ENCODE data around the gene GREB1.

GREB1 gene

GRCh38 chr2:11579867-11580659 is 46.2 kb downstream of the GREB1 start:
- DNase-seq (ENCODE audit: low read depth): no peak
- H3K4me3 ChIP-seq (ENCODE audit: low read depth, low read length): no peak overlapping the region
- TF ChIP-seq, protein P1, sequence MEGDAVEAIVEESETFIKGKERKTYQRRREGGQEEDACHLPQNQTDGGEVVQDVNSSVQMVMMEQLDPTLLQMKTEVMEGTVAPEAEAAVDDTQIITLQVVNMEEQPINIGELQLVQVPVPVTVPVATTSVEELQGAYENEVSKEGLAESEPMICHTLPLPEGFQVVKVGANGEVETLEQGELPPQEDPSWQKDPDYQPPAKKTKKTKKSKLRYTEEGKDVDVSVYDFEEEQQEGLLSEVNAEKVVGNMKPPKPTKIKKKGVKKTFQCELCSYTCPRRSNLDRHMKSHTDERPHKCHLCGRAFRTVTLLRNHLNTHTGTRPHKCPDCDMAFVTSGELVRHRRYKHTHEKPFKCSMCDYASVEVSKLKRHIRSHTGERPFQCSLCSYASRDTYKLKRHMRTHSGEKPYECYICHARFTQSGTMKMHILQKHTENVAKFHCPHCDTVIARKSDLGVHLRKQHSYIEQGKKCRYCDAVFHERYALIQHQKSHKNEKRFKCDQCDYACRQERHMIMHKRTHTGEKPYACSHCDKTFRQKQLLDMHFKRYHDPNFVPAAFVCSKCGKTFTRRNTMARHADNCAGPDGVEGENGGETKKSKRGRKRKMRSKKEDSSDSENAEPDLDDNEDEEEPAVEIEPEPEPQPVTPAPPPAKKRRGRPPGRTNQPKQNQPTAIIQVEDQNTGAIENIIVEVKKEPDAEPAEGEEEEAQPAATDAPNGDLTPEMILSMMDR (IDR thresholded peaks at IDR 0.05; ENCODE audit: insufficient read depth, low read depth, low read length, missing control alignments): no peak

- DNase-seq (ENCODE audit: low read depth): no peak
- TF ChIP-seq, protein P1 (IDR thresholded peaks at IDR 0.05; ENCODE audit: insufficient read depth, low read depth, low read length, missing control alignments): no peak
- H3K4me3 ChIP-seq (ENCODE audit: low read depth, low read length): no peak overlapping the region
Measured at GRCh38 chr2:11580697-11581096, 46.9 kb downstream of the GREB1 start.

DNA sequence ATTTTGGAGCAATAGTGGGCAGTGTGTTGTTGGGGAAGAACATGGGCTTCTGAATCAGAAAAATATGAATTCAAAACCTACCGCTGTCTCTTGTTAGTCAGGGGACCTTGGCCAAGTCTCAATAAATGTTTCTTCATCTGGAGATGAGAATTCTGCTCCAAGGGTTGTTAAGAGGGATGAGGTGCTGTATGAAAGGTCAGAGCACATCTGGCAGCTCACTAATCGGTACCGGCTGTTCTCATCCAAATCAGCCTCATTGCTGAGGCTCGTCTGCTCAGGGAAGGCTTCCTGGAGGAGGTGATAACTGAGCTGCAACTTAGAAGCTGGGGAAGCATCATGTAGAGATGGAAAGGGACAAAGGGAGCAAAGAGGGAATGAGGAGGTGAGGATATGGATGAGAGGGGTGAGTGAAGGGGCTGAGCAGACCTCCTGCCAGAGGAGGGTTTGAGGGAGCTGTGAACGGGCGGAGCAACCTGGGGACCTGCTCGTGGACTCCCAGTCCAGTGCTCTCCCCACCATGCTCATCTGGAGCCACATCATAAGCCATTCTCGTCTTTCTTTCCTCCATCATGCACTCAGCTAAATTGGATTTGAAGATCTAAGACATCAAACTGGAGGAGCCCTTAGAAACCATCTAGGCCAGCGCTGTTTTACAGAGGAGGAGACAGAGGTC is 47.4 kb downstream of the GREB1 start:
- no peak for DNase-seq (ENCODE audit: low read depth)
- TF ChIP-seq, protein P1 (IDR thresholded peaks at IDR 0.05; ENCODE audit: insufficient read depth, low read depth, low read length, missing control alignments): no peak
- no peak overlapping the region for H3K4me3 ChIP-seq (ENCODE audit: low read depth, low read length)

DNA sequence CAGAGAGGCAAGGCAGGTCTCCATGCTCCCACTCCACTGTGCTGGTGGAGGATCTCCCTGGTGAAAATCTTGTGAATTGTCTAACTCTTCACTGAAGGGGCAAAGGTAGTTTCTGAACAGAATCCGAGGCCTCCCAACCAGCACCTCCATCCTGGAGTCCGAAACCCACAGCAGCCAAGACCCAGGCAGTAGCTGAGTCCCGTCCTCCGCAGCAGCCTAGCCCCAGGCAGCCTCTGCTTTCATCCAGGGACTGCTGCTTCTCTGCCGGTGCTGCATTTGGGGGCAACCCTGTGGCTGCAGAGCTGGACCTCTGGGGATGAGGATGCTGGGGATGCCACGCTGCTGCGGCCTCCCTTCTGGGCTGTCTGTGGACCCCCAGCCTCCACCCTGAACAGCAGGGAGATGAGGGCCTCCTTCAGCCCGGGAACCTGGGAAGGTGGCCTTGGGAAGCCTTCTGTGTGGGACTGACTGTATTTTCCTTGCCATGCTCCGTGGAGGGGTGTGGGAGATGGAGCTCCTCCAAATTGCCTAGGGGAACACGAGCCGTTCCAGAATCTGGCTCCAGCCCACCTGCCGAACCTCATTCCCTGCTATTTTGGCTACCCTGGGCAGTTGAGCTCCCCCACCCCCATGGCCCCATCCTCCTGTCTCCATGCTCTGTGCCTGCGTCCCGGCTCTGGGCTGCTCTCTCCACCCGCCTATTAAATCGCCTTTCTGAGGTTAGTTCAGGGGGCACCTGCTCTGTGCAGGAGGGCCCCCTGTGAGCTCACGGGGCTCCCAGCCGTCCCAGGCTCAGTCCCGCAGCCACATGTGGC is 48.2 kb downstream of the GREB1 start:
- TF ChIP-seq, protein P1 (IDR thresholded peaks at IDR 0.05; ENCODE audit: insufficient read depth, low read depth, low read length, missing control alignments): no peak

GRCh38 chr2:11582612-11582861 is 48.7 kb downstream of the GREB1 start:
- no peak for DNase-seq (ENCODE audit: low read depth)
- TF ChIP-seq, protein P1 (IDR thresholded peaks at IDR 0.05; ENCODE audit: insufficient read depth, low read depth, low read length, missing control alignments): no peak
- H3K4me3 ChIP-seq (ENCODE audit: low read depth, low read length): no peak overlapping the region

More for the DNA sequence above, 48.2 kb downstream of the GREB1 start:
- no peak for DNase-seq (ENCODE audit: low read depth)
- H3K4me3 ChIP-seq (ENCODE audit: low read depth, low read length): no peak overlapping the region

- DNase-seq (ENCODE audit: low read depth): peak; percentile 73
- TF ChIP-seq, protein P1 (IDR thresholded peaks at IDR 0.05; ENCODE audit: insufficient read depth, low read depth, low read length, missing control alignments): peak; percentile 82
- H3K4me3 ChIP-seq (ENCODE audit: low read depth, low read length): no peak overlapping the region
Measured at GRCh38 chr2:11582862-11583752, 49.3 kb downstream of the GREB1 start.

Measured in GM12865 (cell line).